ENCODE data around the gene OR1N1.

- TF ChIP-seq CTCF (IDR thresholded peaks at IDR 0.05), result no peak
- no peak for TF ChIP-seq POLR2A (IDR thresholded peaks at IDR 0.05)
Measured at GRCh38 chr9:122551371-122551770, 24.3 kb upstream of the OR1N1 start.
